CD4-positive, alpha-beta T cell (primary cell): ENCODE measurements around the gene FBXO7. TPM values are rescaled to one million over a fixed set of nuclear protein-coding genes. Genes with fewer than 3 reads are reported as not detected.
A peak's percentile ranks its signal among the peaks of the same experiment; 100 is the strongest.
"Not testable (repeated sequence)": the region's sequence is repeated elsewhere in the genome, so short reads cannot be mapped to it uniquely, and the experiment has no call there.

Experiments used
- ATAC-seq: fragments of 200-7000 bp; cut with Tn5 transposase; one replicate; pipeline ENCODE4 v1.10.0; 2022; ENCODE audit warnings: mild to moderate bottlenecking; ENCODE audit not compliant: poor library complexity
- CTCF ChIA-PET: fragments of 350-600 bp; sonication (Branson Sonifier 250); formaldehyde crosslinking; loops from one replicate; lab custom pipeline; 2021; ENCODE audit warnings: antibody characterized with exemption, inconsistent platforms; lab: Charles Lee
- POLR2A ChIA-PET: fragments of 350-600 bp; sonication (Branson Sonifier 250); formaldehyde crosslinking; loops from one replicate; lab custom pipeline; 2021; ENCODE audit warnings: antibody characterized with exemption, inconsistent platforms; lab: Charles Lee
- DNase-seq, 14 experiments: peaks; one replicate each; pipeline ENCODE4 v3.0.0-alpha.2; 2013 to 2020; ENCODE audit warnings: mixed read lengths in 2 of 14
- H3K27ac ChIP-seq, 2 donors: one replicate each; pipeline versions ENCODE4 v1.5.1 to v1.7.0; 2013; ENCODE audit warnings: low read length in 2 of 2, low read depth in 1 of 2, mild to moderate bottlenecking in 1 of 2
- H3K27me3 ChIP-seq, 2 experiments: 1 replicate in 1 of 2; 2 replicates in 1 of 2; pipeline versions ENCODE4 v1.6.1 to v1.7.0; 2013; ENCODE audit warnings: low read length in 2 of 2, control low read depth in 1 of 2, mild to moderate bottlenecking in 1 of 2, moderate library complexity in 1 of 2; ENCODE audit not compliant: insufficient read depth in 2 of 2, control insufficient read depth in 1 of 2
- H3K36me3 ChIP-seq: one replicate; pipeline ENCODE4 v1.6.1; 2013; ENCODE audit warnings: low read length, control low read depth; ENCODE audit not compliant: insufficient read depth
- H3K4me1 ChIP-seq: one replicate; pipeline ENCODE4 v1.6.1; 2013; ENCODE audit warnings: low read length, control low read depth; ENCODE audit not compliant: insufficient read depth
- H3K4me3 ChIP-seq: one replicate; pipeline ENCODE4 v1.5.1; 2013; ENCODE audit warnings: mild to moderate bottlenecking, low read length, moderate library complexity
- H3K9me3 ChIP-seq, 2 experiments: 1 replicate in 1 of 2; 2 replicates in 1 of 2; pipeline versions ENCODE4 v1.6.1 to v1.7.0; 2013; ENCODE audit warnings: low read length in 2 of 2, mild to moderate bottlenecking in 2 of 2, control low read depth in 1 of 2, moderate library complexity in 1 of 2; ENCODE audit not compliant: control insufficient read depth in 1 of 2, insufficient read depth in 1 of 2
- H3K27ac Mint-ChIP-seq: one replicate; pipeline ENCODE4 v1.8.0; 2020; ENCODE audit warnings: mixed read lengths
- H3K27me3 Mint-ChIP-seq: one replicate; pipeline ENCODE4 v1.8.0; 2021; ENCODE audit warnings: mixed read lengths
- H3K36me3 Mint-ChIP-seq: one replicate; pipeline ENCODE4 v1.8.0; 2021; ENCODE audit warnings: low read depth, mixed read lengths
- H3K4me1 Mint-ChIP-seq: one replicate; pipeline ENCODE4 v1.8.0; 2021; ENCODE audit warnings: low read depth, mixed read lengths
- H3K4me3 Mint-ChIP-seq: one replicate; pipeline ENCODE4 v1.8.0; 2020; ENCODE audit warnings: mild to moderate bottlenecking, mixed read lengths
- H3K9me3 Mint-ChIP-seq: one replicate; pipeline ENCODE4 v1.8.0; 2020; ENCODE audit warnings: mixed read lengths
- CTCF ChIP-seq: fragments of 200-600 bp; IDR thresholded peaks from one replicate; pipeline ENCODE4 v1.8.0; 2022; ENCODE audit warnings: antibody characterized with exemption, mild to moderate bottlenecking
- intact Hi-C, 2 experiments: fragments of 100-400 bp; cut with DNase I in 1 of 2; cut with micrococcal nuclease in 1 of 2; formaldehyde crosslinking; loops; one replicate each; pipeline versions ENCODE4 v1.15.1 to v1.9.0; 2023 to 2025; cut with DNase I, micrococcal nuclease
- total RNA-seq, 174 experiments: library from RNA in 2 of 174; stranded (reverse) in 2 of 174; gene quantifications; one replicate each; pipeline ENCODE4 v1.2.3 and lab custom pipeline; 2021 to 2026

FBXO7 gene
- total RNA-seq, 2 experiments from 2014 or later: 161 to 169 TPM

DNA sequence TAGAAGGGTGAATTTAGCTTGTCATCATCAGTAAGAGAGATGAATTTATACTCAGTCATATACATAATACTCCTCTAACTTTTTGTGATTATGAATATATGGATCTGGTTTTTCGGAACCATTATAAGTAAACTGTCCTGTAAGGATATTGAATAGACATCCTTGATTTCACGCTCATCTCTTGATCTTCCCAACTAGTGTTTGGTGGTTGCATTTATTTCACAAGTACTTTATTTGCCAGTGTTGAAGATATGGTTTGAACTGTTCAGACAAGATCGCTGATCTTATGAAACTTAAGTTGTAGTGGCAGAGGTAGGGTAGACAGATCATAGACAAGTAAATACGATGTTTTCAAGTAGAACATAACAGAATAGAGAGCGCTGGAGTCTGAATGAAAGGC lies 3.0 kb downstream of the FBXO7 start:
- intact Hi-C loops: loop anchor here (5.0 to 10.0 kb wide), 5 partner anchors 213 to 1513 kb away; partner anchors contain the start of genes PISD (in 2 of the 2), DEPDC5 (in 1 of the 2), MORC2 (in 1 of the 2) and PRR14L (in 1 of the 2)
- Mint-ChIP-seq H3K4me1 (peaks cover 36% of the 10 kb centered on the region), H3K27ac (no peak overlapping the region), H3K36me3 (peaks cover 37% of the 10 kb centered on the region), H3K9me3 (no peaks in the 10 kb centered on the region), H3K27me3 (no peaks in the 10 kb centered on the region), H3K4me3 (no peak overlapping the region)
- peaks cover 23% of the 10 kb centered on the region for H3K4me1 ChIP-seq
- no peaks in the 10 kb centered on the region for H3K9me3 ChIP-seq
- ATAC-seq: no peak
- CTCF ChIA-PET: no interaction called here
- no peaks in the 10 kb centered on the region for H3K27me3 ChIP-seq
- POLR2A ChIA-PET: interaction anchor here (0.6 to 1.4 kb wide), 2 partner anchors 94 to 724 kb away, joined by 3 read pairs; partner anchors contain the start of gene DEPDC5
- no peak overlapping the region for H3K4me3 ChIP-seq
- TF ChIP-seq CTCF: no peak
- H3K36me3 ChIP-seq: peaks cover 15% of the 10 kb centered on the region
- no peak for DNase-seq
- H3K27ac ChIP-seq: no peak overlapping the region

DNA sequence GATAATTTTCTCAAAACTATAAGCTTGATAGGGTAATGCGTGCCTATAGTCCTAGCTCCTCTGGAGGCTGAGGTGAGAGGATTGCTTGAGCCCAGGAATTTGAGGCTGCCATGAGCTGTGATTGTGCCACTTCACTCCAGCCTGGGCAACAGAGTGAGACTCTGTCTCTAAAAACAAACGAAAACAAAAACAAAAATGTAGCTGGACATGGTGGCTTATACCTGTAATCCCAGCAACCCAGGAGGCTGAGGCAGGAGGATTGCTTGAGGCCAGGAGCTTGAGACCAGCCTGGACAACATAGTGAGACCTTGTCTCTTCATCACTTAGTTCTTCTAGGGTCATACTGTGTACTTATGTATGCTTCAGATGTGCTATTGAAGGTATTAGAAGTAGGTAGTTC lies 3.9 kb downstream of the FBXO7 start:
- intact Hi-C loops: loop anchor here (5.0 to 10.0 kb wide), 5 partner anchors 214 to 1514 kb away; partner anchors contain the start of genes PISD (in 2 of the 2), DEPDC5 (in 1 of the 2), MORC2 (in 1 of the 2) and PRR14L (in 1 of the 2)
- H3K4me3 Mint-ChIP-seq: peak overlapping the region; percentile 39
- ChIA-PET POLR2A (interaction anchor here (0.7 to 1.5 kb wide), 2 partner anchors 9 to 12 kb away, joined by 3 to 4 read pairs; no protein-coding TSS in a partner anchor), CTCF (interaction anchor here (1.0 kb wide), 1 partner anchor 29 kb away, joined by 3 read pairs; no protein-coding TSS in a partner anchor)
- not testable (repeated sequence) for DNase-seq, H3K27ac Mint-ChIP-seq, H3K27me3 Mint-ChIP-seq, H3K4me3 ChIP-seq, H3K27me3 ChIP-seq, H3K9me3 ChIP-seq, H3K27ac ChIP-seq, ATAC-seq, H3K9me3 Mint-ChIP-seq
- peaks cover 31% of the 10 kb centered on the region for H3K4me1 Mint-ChIP-seq
- H3K4me1 ChIP-seq: peaks cover 19% of the 10 kb centered on the region
- peaks cover 37% of the 10 kb centered on the region for H3K36me3 Mint-ChIP-seq
- peaks cover 15% of the 10 kb centered on the region for H3K36me3 ChIP-seq

DNA sequence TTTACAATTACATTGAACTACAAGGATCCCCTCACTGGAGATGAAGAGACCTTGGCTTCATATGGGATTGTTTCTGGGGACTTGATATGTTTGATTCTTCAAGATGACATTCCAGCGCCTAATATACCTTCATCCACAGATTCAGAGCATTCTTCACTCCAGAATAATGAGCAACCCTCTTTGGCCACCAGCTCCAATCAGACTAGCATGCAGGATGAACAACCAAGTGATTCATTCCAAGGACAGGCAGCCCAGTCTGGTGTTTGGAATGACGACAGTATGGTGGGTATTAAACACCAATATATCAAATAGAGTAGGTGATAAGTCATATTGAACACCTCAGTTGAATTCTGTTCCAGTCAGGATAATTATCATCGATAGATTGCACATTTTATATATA lies 4.4 kb downstream of the FBXO7 start:
- H3K4me1 Mint-ChIP-seq: peaks cover 26% of the 10 kb centered on the region
- Histone ChIP-seq H3K27ac (no peak overlapping the region), H3K4me3 (no peak overlapping the region), H3K9me3 (no peaks in the 10 kb centered on the region), H3K36me3 (peaks cover 18% of the 10 kb centered on the region), H3K27me3 (no peaks in the 10 kb centered on the region), H3K4me1 (peaks cover 15% of the 10 kb centered on the region)
- TF ChIP-seq CTCF: no peak
- DNase-seq (no peak), ATAC-seq (no peak)
- peaks cover 37% of the 10 kb centered on the region for H3K36me3 Mint-ChIP-seq
- H3K27me3 Mint-ChIP-seq: no peaks in the 10 kb centered on the region
- intact Hi-C loops: loop anchor here (5.0 to 10.0 kb wide), 5 partner anchors 214 to 1514 kb away; partner anchors contain the start of genes PISD (in 2 of the 2), DEPDC5 (in 1 of the 2), MORC2 (in 1 of the 2) and PRR14L (in 1 of the 2)
- H3K4me3 Mint-ChIP-seq: peak overlapping the region; percentile 39
- ChIA-PET POLR2A (interaction anchor here (0.7 to 1.5 kb wide), 2 partner anchors 9 to 12 kb away, joined by 3 to 4 read pairs; no protein-coding TSS in a partner anchor), CTCF (interaction anchor here (1.0 kb wide), 1 partner anchor 29 kb away, joined by 3 read pairs; no protein-coding TSS in a partner anchor)
- H3K9me3 Mint-ChIP-seq: no peaks in the 10 kb centered on the region
- no peak overlapping the region for H3K27ac Mint-ChIP-seq
